ENCODE results near the gene CSMD2.

DNA sequence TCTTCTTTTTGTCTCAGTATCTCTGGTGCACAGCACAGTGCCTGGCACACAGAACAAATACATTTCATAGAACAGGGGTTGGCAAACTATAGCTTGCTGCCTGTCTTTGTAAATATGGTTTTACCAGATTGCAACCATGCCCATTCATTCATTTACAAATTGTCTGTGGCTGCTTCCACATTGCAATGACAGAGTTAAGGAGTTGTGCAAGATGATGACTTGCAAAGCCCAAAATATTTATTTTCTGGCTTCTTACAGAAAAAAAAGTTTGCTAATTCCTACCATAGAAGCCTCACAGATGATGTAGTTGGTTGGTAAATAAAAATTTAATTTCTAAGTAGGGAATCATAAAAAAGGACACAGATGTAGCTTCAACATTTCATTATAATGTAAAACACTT, 312.3 kb downstream of the CSMD2 start:
- TF ChIP-seq, protein P1, sequence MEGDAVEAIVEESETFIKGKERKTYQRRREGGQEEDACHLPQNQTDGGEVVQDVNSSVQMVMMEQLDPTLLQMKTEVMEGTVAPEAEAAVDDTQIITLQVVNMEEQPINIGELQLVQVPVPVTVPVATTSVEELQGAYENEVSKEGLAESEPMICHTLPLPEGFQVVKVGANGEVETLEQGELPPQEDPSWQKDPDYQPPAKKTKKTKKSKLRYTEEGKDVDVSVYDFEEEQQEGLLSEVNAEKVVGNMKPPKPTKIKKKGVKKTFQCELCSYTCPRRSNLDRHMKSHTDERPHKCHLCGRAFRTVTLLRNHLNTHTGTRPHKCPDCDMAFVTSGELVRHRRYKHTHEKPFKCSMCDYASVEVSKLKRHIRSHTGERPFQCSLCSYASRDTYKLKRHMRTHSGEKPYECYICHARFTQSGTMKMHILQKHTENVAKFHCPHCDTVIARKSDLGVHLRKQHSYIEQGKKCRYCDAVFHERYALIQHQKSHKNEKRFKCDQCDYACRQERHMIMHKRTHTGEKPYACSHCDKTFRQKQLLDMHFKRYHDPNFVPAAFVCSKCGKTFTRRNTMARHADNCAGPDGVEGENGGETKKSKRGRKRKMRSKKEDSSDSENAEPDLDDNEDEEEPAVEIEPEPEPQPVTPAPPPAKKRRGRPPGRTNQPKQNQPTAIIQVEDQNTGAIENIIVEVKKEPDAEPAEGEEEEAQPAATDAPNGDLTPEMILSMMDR (IDR thresholded peaks at IDR 0.05) = no peak
- TF ChIP-seq POLR2A (IDR thresholded peaks at IDR 0.05) = no peak
